Medulla oblongata (tissue), 1 donor: ENCODE measurements around the gene MORF4L1.
A peak's percentile ranks its signal among the peaks of the same experiment; 100 is the strongest.
"Not testable (repeated sequence)": the region's sequence is repeated elsewhere in the genome, so short reads cannot be mapped to it uniquely, and the experiment has no call there.

Experiments
- DNase-seq: peaks from one replicate; pipeline ENCODE4 v3.0.0-alpha.2; 2015; ENCODE audit errors: extremely low spot score

Gene MORF4L1

GRCh38 chr15:78925956-78926743 is 53.5 kb downstream of the MORF4L1 start:
- no peak for DNase-seq

DNA sequence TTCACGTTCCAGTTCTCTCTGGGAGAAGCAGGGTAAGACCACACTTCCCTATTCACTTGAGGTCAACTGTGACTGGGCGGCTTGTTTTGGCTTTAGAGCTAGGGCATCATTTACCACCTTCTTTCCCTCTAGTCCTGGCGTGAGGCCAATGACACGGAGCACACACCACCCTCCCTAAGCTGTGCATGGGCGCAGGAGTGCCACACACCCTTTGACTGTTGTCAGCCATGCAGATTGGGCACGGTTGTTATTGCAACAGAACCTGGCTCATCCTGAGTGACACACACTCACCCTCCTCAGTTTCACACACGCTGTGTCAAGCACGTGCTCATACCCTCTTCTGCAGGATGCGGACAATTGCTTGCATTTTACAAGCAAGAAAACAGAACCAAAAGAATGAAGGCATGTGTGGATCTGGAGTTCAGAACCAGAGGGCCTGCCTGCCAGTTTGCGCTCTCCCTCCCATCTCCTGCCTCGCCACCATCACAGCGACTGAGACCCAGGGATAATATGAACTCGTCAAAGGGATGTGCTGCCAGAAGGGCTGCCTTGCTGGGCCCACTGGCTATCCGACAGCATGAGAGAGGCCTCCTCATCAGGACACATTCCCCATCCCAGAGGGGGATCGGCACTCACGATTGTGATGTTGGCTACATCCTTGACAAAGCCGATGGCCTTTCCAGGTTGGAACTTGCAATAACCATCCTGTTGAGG is 54.5 kb downstream of the MORF4L1 start:
- no peak for DNase-seq

- DNase-seq = not testable (repeated sequence)
Measured at GRCh38 chr15:78928176-78928575, 55.5 kb downstream of the MORF4L1 start.

DNA sequence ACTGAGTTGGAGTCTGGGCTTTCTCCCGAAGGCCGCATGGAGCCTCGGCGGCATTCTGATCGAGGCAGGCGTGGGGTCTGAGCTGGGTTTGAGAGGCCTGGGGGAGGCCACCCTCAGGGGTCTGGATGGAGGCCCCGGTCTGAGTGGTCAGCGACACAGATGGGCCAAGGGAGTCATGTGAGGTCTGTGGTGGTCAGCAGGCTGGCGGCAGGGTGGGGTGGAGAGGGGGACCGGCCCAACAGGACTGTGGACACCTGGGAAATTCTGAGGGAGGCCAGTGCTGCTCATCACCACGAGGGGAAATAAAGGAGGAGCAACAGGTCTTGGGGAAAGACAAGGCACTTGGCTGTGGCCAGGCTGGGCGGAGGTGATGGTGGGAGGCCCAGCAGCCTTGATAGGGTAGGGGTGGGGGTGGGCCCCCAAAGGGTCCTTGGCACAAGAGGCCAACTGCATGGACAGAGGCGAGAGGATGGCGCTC is 56.0 kb downstream of the MORF4L1 start:
- no peak for DNase-seq

DNA sequence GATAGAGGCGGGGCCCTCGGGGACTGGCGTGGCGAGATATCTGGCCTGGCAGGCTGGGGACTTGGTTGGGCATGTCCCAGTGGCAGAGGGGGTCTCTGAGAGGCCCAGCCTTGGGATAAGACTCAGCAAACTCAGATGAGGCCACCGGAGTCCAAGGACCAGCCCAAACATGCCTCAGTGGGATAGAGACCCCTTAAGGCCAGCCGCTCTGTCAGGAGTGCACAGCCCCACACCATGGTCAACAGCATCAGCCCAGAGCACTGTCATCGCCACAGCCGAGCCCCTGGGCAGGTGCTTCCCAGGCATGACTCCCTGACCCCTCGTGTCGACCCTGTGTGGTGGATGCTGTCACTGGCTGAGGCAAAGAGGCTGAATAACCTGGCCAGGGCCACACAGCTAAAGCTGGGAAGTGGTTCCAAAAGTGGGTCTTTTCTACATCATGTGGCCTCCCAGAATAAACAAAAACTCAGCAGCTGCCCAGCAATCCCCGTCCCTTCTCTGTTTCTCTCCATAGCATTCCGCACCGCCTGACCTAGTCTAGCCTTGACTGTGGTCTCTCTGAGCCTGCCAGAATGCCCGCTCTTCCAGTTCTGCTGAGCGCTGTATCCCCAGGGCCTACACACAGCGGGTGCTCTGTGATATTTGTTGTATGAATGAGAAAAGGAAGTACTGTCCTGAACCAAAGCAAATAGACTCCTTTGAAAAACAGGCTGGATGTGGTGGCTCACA is 57.0 kb downstream of the MORF4L1 start:
- no peak for DNase-seq

DNA sequence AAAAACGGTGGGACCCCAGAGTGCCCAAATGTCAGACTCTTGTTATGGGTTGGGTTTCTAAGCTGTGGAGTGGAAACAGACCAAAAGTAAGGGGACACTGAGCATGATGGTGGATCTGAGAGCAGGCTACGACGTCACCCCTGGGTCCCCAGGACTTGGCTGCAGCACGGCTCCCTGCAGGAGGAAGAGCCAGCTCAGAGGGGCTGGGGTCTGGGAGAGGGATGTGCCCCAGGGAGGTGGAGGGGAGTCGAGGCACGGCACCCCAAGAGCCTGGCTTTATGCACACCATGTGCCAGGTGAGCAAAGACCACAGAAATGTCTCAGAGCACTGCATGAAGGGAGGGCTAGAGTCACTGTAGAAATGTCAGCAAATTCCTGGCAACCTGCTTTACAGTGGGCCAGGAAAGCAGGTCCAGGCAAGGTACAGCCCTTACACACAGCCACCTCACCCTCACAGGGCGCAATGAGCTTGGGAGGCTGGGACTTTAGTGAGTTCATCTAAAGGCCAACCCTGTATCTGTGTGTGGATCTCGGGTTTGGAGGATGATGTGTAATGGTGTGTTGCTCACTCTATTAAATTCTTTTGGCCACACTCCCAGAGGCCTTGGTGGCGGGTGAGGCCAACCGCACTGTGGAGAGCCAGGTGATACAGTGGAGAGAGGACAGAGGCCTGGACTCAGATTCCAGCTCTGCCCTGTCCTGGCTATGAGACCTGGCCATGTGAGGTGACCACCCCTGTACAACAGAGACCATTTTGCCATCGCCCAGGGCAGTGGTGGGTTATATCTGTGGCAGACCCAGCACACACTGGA is 58.1 kb downstream of the MORF4L1 start:
- DNase-seq = no peak

DNA sequence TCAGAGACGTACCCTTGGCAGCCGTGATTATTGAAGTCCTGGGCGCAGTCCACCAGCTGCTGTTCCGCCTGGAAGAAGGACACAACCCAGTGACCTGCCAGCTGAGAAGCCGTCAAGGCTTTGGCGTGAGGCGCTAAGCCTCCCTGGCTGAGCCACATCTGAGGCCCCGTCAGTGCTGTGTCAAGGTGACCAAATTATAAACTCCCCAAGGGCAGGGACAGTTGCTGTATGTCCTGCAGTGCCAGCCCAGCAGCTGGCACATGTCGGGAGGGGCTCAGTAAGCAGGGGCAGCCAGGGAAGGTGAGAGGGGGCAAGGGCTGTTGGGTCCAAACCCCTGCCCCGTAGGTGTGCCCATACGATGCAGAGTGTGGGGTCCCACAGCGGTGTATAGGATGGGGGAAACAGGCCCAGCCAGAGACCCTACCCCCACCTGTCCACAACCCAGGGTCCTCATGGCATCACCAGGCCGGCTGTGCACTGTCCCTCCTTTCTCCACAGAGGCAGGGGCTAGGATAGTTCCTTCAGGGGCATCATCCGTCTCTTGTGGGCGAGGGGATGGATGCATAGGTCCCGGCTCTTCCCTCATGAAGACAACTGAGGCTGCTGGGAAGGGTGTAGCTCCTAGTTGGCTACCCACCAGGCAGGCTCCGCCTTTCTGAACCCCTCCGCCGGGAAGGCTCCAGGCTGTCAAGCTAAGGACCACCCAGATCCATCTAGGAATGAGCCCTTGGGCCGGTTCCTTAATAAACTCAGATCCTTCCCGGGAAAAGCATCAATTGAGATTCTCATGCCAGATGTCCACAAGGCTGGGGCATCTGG is 59.0 kb downstream of the MORF4L1 start:
- no peak for DNase-seq

GRCh38 chr15:78932258-78932808 is 59.6 kb downstream of the MORF4L1 start:
- no peak for DNase-seq

DNA sequence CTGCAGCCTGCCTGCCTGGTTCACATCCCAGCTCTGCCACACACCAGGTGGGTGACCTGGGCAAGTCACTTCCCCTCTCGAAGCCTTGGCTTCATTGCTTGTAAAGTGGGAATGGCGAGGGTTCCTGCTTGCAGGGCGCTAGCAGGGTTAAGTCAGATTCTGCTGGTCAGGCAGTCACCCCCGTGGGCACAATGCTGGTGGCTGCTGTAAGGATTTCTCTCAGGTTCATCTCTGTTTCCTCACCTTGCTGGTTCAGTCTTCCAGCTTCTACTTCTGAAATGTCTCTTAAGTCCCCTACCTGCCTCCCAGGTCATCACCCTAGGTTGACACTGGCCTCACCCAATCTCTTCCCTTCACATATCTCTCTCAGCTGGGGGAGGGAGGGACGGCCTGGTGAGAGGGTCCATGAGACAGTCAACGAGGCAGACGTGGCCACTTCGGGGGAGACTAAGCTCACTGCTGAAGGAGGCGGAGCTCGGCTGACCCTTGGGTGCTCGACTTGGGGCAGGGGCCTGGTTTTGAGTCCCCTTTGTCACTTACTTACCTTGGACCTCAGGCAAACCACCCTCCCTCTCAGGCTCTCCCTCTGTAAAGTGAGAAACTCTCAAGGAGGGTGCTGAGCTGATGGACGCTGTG is 60.6 kb downstream of the MORF4L1 start:
- no peak for DNase-seq

DNA sequence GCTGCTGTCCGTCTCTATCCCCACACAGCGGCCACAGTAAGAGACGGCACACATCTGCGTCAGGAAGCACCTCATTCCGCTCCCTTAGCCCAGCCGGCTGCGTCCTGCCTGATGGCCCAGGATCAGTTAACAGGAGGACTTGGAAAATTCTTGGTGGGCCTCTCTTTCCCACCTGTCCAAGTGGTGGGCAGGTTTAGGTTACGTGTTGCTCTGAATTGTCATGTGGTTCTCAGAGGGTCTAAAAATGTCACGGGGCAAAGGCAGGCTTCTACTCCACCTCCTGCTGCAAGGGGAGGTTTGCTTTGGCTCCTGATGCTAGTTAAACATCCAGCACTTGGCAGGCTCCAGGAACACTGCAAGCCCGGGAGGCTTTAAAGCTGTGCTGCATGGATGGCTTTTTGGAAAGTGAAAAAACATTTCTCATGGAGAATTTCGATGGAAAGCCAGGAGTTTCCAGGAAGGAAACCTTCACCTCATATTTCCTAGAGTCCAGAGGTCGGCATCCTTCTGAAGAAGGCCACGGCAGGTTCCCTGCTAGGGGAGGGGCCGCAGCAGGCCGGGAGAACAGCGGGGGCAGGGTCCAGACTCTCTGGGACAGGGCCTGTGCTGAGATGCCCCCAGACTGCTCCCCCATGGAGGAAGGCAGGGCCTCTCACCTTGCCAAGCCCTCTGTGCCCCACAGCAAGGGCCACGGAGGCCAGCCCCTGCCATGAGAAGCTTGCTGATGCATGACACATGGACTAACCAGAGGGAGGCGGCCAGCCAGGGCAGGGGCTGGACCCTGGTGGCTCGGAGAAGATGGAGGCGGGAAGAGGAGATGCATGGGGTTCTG is 61.3 kb downstream of the MORF4L1 start:
- peak; percentile 63 for DNase-seq

GRCh38 chr15:78934655-78935023 is 61.9 kb downstream of the MORF4L1 start:
- DNase-seq = no peak

DNA sequence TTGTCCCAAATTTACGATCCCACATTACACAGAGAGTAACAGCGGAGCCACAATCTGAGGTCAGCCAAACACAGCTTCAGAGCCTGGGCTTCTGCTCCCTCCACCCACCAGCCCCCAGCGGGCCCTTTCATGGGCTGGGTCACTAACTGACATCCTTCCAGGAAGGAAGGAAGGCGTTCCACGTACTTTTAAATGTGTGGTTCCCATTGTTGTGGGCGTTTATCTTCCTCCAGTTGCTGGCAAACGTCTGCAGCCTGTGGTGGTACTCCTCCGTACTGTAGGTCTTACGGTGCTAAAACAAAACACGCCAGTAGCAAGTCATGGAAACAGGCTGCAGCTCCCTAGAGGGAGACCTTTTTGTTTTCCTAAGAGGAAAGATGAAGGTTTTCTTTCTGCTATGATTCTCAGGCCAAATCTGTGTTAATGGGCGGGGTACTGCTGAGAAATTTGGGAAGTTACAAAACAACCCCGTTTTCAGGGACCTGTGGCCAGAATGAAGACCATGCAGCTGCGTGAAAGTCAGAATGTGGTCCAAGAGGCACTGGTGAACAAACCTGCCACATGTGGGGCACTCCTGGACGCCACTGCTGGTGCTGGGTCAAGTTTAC is 64.5 kb downstream of the MORF4L1 start:
- DNase-seq = no peak

DNA sequence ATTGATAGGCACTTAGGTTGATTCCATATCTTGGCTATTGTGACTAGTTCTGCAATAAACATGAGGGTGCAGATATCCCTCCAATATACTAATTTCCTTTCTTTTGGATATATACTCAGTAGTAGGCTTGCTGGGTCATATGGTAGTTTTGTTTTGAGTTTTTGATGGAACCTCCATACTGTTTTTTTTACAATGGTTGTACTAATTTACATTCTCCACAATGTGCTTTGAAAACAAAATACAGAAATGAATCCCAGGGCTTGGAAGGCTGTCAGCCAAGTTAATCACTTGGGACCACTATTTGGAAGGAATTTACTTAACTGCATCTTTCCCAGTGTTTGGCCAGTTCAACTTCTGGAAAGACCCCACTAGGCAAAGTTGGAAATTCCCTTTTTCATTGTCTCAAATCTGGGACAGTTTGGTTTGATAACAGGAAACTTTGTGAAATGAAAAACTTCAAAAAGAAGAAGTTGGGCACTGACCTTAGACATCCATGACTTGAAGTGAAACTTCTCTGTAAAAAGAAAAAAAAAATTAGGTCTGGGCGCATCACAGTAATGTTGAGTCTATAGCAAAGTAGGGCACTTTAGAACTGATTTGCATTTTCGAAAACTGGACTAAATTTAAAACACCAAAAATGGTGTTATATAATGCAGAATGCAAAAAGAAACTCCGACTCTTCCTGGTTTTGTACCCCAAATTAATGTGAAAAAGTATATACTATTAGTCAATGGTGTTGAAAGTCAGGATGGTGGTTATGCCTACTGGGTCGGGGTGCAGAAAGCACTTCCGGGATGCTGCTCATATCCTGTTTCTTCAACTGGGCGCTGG is 66.2 kb downstream of the MORF4L1 start:
- DNase-seq = peak; percentile 63

- DNase-seq = no peak
Measured at GRCh38 chr15:78942741-78943140, 70.1 kb downstream of the MORF4L1 start.

- no peak for DNase-seq
Measured at GRCh38 chr15:78943692-78944091, 71.0 kb downstream of the MORF4L1 start.

GRCh38 chr15:78944202-78944625 is 71.5 kb downstream of the MORF4L1 start:
- DNase-seq = no peak

DNA sequence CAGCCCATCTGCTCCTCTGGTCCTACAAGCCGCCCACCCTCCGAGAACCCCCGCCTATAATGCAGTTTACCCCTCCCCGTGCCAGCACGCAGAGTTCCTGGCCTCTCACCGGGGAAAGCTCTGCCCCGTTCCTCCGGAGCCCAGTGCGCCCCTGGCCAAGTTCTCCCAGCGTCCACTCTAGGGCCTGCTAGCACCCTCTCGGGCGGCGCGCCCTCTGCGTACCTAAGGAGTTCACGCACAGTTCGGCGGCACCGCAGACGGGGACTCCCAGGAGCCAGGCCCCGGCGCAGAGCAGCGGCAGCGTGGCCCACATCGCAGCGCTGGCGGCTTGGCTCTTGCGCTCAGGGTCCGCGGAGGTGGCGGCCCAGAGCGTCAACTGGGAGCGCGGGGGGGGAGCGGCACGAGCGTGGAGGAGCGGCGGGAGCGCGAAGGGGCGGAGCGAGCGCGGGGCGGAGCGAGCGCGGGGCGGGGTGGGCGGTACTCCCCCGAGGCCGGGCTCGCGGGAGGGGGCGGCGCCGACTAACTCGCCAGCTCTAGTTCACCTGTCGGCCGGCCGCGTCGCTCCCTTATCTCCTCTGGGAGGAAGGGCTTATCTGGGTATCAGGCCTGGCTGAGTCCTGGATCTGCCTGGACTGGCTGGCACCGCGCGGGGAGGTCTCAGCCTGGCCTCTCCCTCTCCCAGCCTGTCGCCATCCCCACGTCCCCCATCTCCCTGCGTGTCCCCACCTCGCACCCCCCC is 72.1 kb downstream of the MORF4L1 start, which contains the start of gene CTSH:
Gene CTSH (minus strand): TSS at position 378 of the 739 bp plus-strand sequence. CDS start 65 bp downstream, at position 313.
- peak; percentile 72 for DNase-seq
